Gastrocnemius medialis (tissue), 4 donors: Measurements from ENCODE around the gene LGI1. TPM values are rescaled to one million over a fixed set of nuclear protein-coding genes. Genes with fewer than 3 reads are reported as not detected.

Experiments used
- ATAC-seq, 2 donors: fragments of 150-250 bp; one replicate each; pipeline ENCODE4 v1.9.1; 2016
- DNase-seq, 2 donors: peaks; one replicate each; pipeline ENCODE4 v3.0.0-alpha.2; 2019
- H3K27ac ChIP-seq, 4 donors: fragments of 200-600 bp; sonication (generic); 1 replicate in 1 of 4; 2 replicates in 3 of 4; pipeline ENCODE4 v1.5.1; 2016 to 2018; ENCODE audit warnings: mild to moderate bottlenecking in 2 of 4, moderate library complexity in 1 of 4
- H3K27me3 ChIP-seq, 3 donors: fragments of 200-600 bp; sonication (generic) in 2 of 3; 1 replicate in 1 of 3; 2 replicates in 2 of 3; pipeline versions ENCODE4 v1.5.1 to v1.6.0; 2016 to 2019; ENCODE audit warnings: mild to moderate bottlenecking in 1 of 3, moderate library complexity in 1 of 3
- H3K36me3 ChIP-seq, 2 donors: fragments of 200-600 bp; sonication (generic) in 1 of 2; one replicate each; pipeline ENCODE4 v1.5.1; 2017 to 2018
- H3K4me1 ChIP-seq, 2 donors: fragments of 200-600 bp; sonication (generic) in 1 of 2; one replicate each; pipeline ENCODE4 v1.5.1; 2016 to 2017; ENCODE audit warnings: mild to moderate bottlenecking in 2 of 2
- H3K4me3 ChIP-seq, 4 donors: fragments of 200-600 bp; sonication (generic) in 3 of 4; 1 replicate in 1 of 4; 2 replicates in 3 of 4; pipeline ENCODE4 v1.5.1; 2016 to 2019; ENCODE audit warnings: mild to moderate bottlenecking in 2 of 4
- H3K9me3 ChIP-seq, 3 donors: fragments of 200-600 bp; sonication (generic) in 2 of 3; 1 replicate in 1 of 3; 2 replicates in 2 of 3; pipeline ENCODE4 v1.5.1; 2016 to 2019
- CTCF ChIP-seq, 5 experiments: fragments of 450-650 bp in 3 of 5; fragments of 200-600 bp in 2 of 5; sonication (generic) in 2 of 5; IDR thresholded peaks in 4 of 5; conservative IDR thresholded peaks in 1 of 5; 1 replicate in 4 of 5; 2 replicates in 1 of 5; pipeline ENCODE4 v1.5.1; 2016 to 2019; ENCODE audit warnings: antibody characterized with exemption in 5 of 5, mild to moderate bottlenecking in 3 of 5, moderate library complexity in 3 of 5
- POLR2A ChIP-seq, 2 donors: fragments of 450-650 bp; IDR thresholded peaks; one replicate each; pipeline ENCODE4 v1.6.1; 2017; ENCODE audit warnings: antibody characterized with exemption in 2 of 2, mild to moderate bottlenecking in 2 of 2, moderate library complexity in 2 of 2
- in situ Hi-C, 4 donors: fragments of 200-750 bp; cut with MboI; loops; one replicate each; pipeline versions ENCODE4 v1.15.0 to v1.8.0; 2017; ENCODE audit warnings: low sequenced_read_pairs in 4 of 4
- intact Hi-C: fragments of 100-400 bp; cut with DNase I; formaldehyde crosslinking; loops from one replicate; pipeline ENCODE4 v1.15.1; 2023; ENCODE audit warnings: low total_unique reads
- total RNA-seq, 4 donors: library from RNA; depleted of rRNA; stranded (reverse); fragments of >200 nt; gene quantifications; one replicate each; pipeline versions ENCODE4 v1.1.0 to v1.2.3, GENCODE V29; 2016

LGI1 gene
- total RNA-seq, 4 donors from 2014 or later, result 0.33 to 12.6 TPM; not detected in 2

GRCh38 chr10:93715345-93715744 lies 42.4 kb upstream of the LGI1 start:
- no peaks in the 10 kb centered on the region for H3K9me3 ChIP-seq
- TF ChIP-seq CTCF (IDR thresholded peaks at IDR 0.05 in 4 of 5, conservative IDR thresholded peaks at IDR 0.05 in 1 of 5), result no peak
- no peaks in the 10 kb centered on the region for H3K36me3 ChIP-seq
- H3K4me3 ChIP-seq, result no peak overlapping the region
- in situ Hi-C loops, result no loop called here
- H3K4me1 ChIP-seq, result no peaks in the 10 kb centered on the region
- intact Hi-C loops, result no loop called here
- no peaks in the 10 kb centered on the region for H3K27me3 ChIP-seq
- ATAC-seq (no peak), DNase-seq (no peak)
- no peak overlapping the region for H3K27ac ChIP-seq

DNA sequence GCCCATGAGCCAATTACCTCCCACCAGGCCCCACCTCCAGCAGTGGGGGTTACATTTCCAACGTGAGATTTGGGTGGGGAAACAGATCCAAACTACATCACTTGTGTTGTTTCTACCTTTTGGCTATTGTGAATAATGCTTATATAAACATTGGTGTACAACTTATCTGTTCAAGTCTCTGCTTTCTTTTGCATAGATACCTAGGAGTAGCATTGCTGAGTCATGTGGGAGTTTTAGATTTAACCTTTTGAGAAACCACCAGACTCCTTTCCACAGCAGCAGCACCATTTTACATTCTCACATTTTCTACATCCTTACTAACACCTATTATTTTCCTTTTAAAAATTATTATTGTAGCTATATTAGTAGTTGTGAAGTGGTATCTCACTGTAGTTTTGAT lies 41.0 kb upstream of the LGI1 start:
- in situ Hi-C loops, result no loop called here
- H3K9me3 ChIP-seq, result no peaks in the 10 kb centered on the region

DNA sequence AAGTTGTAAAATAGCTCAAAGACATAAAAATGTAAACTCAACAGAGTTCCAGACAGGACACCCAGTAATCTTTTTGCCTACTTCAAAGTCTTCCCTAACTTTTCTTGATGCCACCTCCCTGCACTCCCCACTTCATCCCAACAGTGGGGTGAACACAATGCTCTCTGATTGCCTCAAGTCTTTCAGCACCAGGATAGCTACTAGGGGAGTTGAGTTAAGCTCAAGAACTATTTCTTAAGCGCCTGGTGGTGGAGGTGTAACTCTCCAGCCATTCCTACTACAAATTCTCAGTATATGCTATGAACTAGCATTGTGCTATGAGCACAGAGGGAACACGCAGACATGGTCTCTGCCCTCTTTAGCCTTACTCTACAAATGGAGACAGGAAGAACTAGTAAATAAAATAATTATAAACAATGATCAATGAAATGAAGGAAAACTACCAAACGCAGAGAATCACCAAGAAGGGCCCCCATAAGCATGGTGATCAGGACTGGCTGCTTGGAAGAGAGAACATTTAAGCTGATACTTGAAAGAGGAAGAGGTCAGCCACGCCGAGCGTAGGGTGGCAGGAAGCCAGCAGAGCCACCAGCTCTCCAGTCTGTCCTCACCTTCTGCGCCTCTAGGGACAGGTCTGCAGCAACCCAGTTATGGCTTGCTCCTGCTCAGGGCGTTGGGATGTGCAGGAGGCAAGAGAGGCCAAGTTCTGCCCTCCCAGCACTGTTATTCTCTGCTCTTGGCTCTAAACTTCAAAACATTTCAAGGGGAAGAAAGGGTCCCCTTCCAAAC lies 38.6 kb upstream of the LGI1 start:
- no peak for DNase-seq
- ATAC-seq, result no peak

More for the DNA sequence above, 41.0 kb upstream of the LGI1 start:
- Histone ChIP-seq H3K27ac (no peak overlapping the region), H3K36me3 (no peaks in the 10 kb centered on the region), H3K27me3 (no peaks in the 10 kb centered on the region), H3K4me1 (no peaks in the 10 kb centered on the region), H3K4me3 (no peak overlapping the region)
- TF ChIP-seq CTCF (IDR thresholded peaks at IDR 0.05 in 4 of 5, conservative IDR thresholded peaks at IDR 0.05 in 1 of 5) (no peak), POLR2A (IDR thresholded peaks at IDR 0.05) (no peak)
- intact Hi-C loops, result no loop called here
- ATAC-seq, result no peak
- DNase-seq, result no peak

GRCh38 chr10:93719901-93720300 lies 37.8 kb upstream of the LGI1 start:
- no peaks in the 10 kb centered on the region for H3K27me3 ChIP-seq
- H3K4me1 ChIP-seq, result no peaks in the 10 kb centered on the region
- in situ Hi-C loops, result no loop called here
- no peak overlapping the region for H3K4me3 ChIP-seq
- ATAC-seq (no peak), DNase-seq (no peak)
- H3K27ac ChIP-seq, result no peak overlapping the region
- no peaks in the 10 kb centered on the region for H3K36me3 ChIP-seq
- TF ChIP-seq CTCF (IDR thresholded peaks at IDR 0.05 in 4 of 5, conservative IDR thresholded peaks at IDR 0.05 in 1 of 5), result no peak
- no peak for TF ChIP-seq POLR2A (IDR thresholded peaks at IDR 0.05)
- no peaks in the 10 kb centered on the region for H3K9me3 ChIP-seq
- intact Hi-C loops, result no loop called here

More for the DNA sequence above, 38.6 kb upstream of the LGI1 start:
- no peaks in the 10 kb centered on the region for H3K4me1 ChIP-seq
- H3K27me3 ChIP-seq, result no peaks in the 10 kb centered on the region
- TF ChIP-seq CTCF (IDR thresholded peaks at IDR 0.05 in 4 of 5, conservative IDR thresholded peaks at IDR 0.05 in 1 of 5), result no peak
- no peak for TF ChIP-seq POLR2A (IDR thresholded peaks at IDR 0.05)
- intact Hi-C loops (no loop called here), in situ Hi-C loops (no loop called here)
- no peaks in the 10 kb centered on the region for H3K36me3 ChIP-seq
- no peak overlapping the region for H3K4me3 ChIP-seq
- no peaks in the 10 kb centered on the region for H3K9me3 ChIP-seq
- no peak overlapping the region for H3K27ac ChIP-seq

DNA sequence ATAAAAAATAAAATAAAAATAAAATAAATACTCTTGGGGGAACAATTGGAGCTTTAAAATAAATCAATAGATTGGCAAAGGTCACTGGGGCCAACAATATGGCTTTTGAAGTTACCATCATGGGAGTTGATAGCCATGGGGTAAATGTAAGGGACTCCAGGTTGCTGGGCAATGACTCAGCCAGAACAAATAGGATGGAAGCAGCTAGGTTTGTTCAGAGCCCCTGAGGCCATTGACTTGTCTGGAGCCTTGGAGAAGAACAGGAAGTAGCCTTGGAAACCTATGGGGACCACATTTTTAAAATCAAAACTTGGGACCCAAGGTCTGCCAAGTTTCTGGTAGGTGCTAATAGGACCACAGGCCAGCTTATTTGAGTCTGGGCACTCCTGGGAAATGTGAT lies 35.2 kb upstream of the LGI1 start:
- no peaks in the 10 kb centered on the region for H3K36me3 ChIP-seq
- intact Hi-C loops (no loop called here), in situ Hi-C loops (no loop called here)
- DNase-seq (no peak), ATAC-seq (no peak)
- H3K9me3 ChIP-seq, result no peaks in the 10 kb centered on the region
- H3K4me3 ChIP-seq, result no peak overlapping the region
- TF ChIP-seq POLR2A (IDR thresholded peaks at IDR 0.05), result no peak
- no peaks in the 10 kb centered on the region for H3K27me3 ChIP-seq
- no peaks in the 10 kb centered on the region for H3K4me1 ChIP-seq
- no peak overlapping the region for H3K27ac ChIP-seq
